ENCODE data around the gene ZFAND2A.
"Not testable (repeated sequence)": the region's sequence is repeated elsewhere in the genome, so short reads cannot be mapped to it uniquely, and the experiment has no call there.

ZFAND2A gene

GRCh38 chr7:1159891-1160669 lies at the start of gene ZFAND2A:
Gene ZFAND2A (minus strand): TSS chr7:1160196. CDS start chr7:1158212, 1,984 bp downstream.
- peak; percentile 99 for DNase-seq (ENCODE audit: low read depth)

- no peak for DNase-seq (ENCODE audit: low read depth)
Observed at GRCh38 chr7:1209097-1209496, 49.1 kb upstream of the ZFAND2A start.

GRCh38 chr7:1205742-1206141 lies 45.7 kb upstream of the ZFAND2A start:
- DNase-seq (ENCODE audit: low read depth), result not testable (repeated sequence)

- no peak for DNase-seq (ENCODE audit: low read depth)
Observed at GRCh38 chr7:1204460-1205140, 44.6 kb upstream of the ZFAND2A start.

- not testable (repeated sequence) for DNase-seq (ENCODE audit: low read depth)
Observed at GRCh38 chr7:1202914-1203313, 42.9 kb upstream of the ZFAND2A start.

GRCh38 chr7:1201916-1202315 lies 41.9 kb upstream of the ZFAND2A start:
- no peak for DNase-seq (ENCODE audit: low read depth)

GRCh38 chr7:1200045-1200444 lies 40.0 kb upstream of the ZFAND2A start:
- DNase-seq (ENCODE audit: low read depth), result no peak

GRCh38 chr7:1197997-1198625 lies 38.1 kb upstream of the ZFAND2A start:
- DNase-seq (ENCODE audit: low read depth), result peak; percentile 92

GRCh38 chr7:1196950-1197349 lies 37.0 kb upstream of the ZFAND2A start:
- no peak for DNase-seq (ENCODE audit: low read depth)

- DNase-seq (ENCODE audit: low read depth), result not testable (repeated sequence)
Observed at GRCh38 chr7:1196441-1196840, 36.4 kb upstream of the ZFAND2A start.

GRCh38 chr7:1193593-1194424 lies 33.8 kb upstream of the ZFAND2A start:
- DNase-seq (ENCODE audit: low read depth), result peak; percentile 61

- DNase-seq (ENCODE audit: low read depth), result peak; percentile 94
Observed at GRCh38 chr7:1192171-1192676, 32.2 kb upstream of the ZFAND2A start.

GRCh38 chr7:1189986-1190772 lies 30.2 kb upstream of the ZFAND2A start:
- DNase-seq (ENCODE audit: low read depth), result no peak

- DNase-seq (ENCODE audit: low read depth), result no peak
Observed at GRCh38 chr7:1188720-1189294, 28.8 kb upstream of the ZFAND2A start.

- no peak for DNase-seq (ENCODE audit: low read depth)
Observed at GRCh38 chr7:1187127-1187526, 27.1 kb upstream of the ZFAND2A start.

GRCh38 chr7:1181640-1182039 lies 21.6 kb upstream of the ZFAND2A start:
- no peak for DNase-seq (ENCODE audit: low read depth)

GRCh38 chr7:1181031-1181430 lies 21.0 kb upstream of the ZFAND2A start:
- no peak for DNase-seq (ENCODE audit: low read depth)

- peak; percentile 72 for DNase-seq (ENCODE audit: low read depth)
Observed at GRCh38 chr7:1176891-1177373, 16.9 kb upstream of the ZFAND2A start.

GRCh38 chr7:1175967-1176851 lies 16.2 kb upstream of the ZFAND2A start:
- peak; percentile 84 for DNase-seq (ENCODE audit: low read depth)

- no peak for DNase-seq (ENCODE audit: low read depth)
Observed at GRCh38 chr7:1175597-1175966, 15.6 kb upstream of the ZFAND2A start.
